ENCODE data around the gene COL2A1.
"Not testable (repeated sequence)": the region's sequence is repeated elsewhere in the genome, so short reads cannot be mapped to it uniquely, and the experiment has no call there.

COL2A1 gene

GRCh38 chr12:47972895-47973294, 31.4 kb downstream of the COL2A1 start:
- DNase-seq = no peak

- no peak for DNase-seq
Observed at GRCh38 chr12:47970843-47971242, 33.4 kb downstream of the COL2A1 start.

GRCh38 chr12:47969845-47970244, 34.4 kb downstream of the COL2A1 start:
- DNase-seq = no peak

- no peak for DNase-seq
Observed at GRCh38 chr12:47967461-47968321, 36.6 kb downstream of the COL2A1 start.

GRCh38 chr12:47965581-47965980, 38.7 kb downstream of the COL2A1 start:
- no peak for DNase-seq

- no peak for DNase-seq
Observed at GRCh38 chr12:47964106-47964728, 40.1 kb downstream of the COL2A1 start.

- DNase-seq = peak; percentile 92 to 95
Observed at GRCh38 chr12:47963340-47964040, 40.8 kb downstream of the COL2A1 start, which contains the start of gene TMEM106C. Gene TMEM106C (plus strand): TSS chr12:47963596. CDS start chr12:47964237, 641 bp downstream.

GRCh38 chr12:47962198-47962597, 42.1 kb downstream of the COL2A1 start:
- DNase-seq = no peak

- DNase-seq = not testable (repeated sequence)
Observed at GRCh38 chr12:47957671-47958070, 46.6 kb downstream of the COL2A1 start.

- DNase-seq = no peak
Observed at GRCh38 chr12:47955059-47955458, 49.2 kb downstream of the COL2A1 start.

GRCh38 chr12:47954467-47955045, 49.7 kb downstream of the COL2A1 start:
- no peak for DNase-seq

GRCh38 chr12:47954058-47954457, 50.2 kb downstream of the COL2A1 start:
- DNase-seq = no peak

GRCh38 chr12:47950856-47951468, 53.3 kb downstream of the COL2A1 start:
- DNase-seq = no peak

- DNase-seq = peak; percentile 50 to 53
Observed at GRCh38 chr12:47949441-47950341, 54.6 kb downstream of the COL2A1 start.

- DNase-seq = no peak
Observed at GRCh38 chr12:47947341-47947740, 56.9 kb downstream of the COL2A1 start.

- no peak for DNase-seq
Observed at GRCh38 chr12:47946413-47947323, 57.6 kb downstream of the COL2A1 start.

GRCh38 chr12:47945341-47945728, 58.9 kb downstream of the COL2A1 start:
- DNase-seq = no peak

GRCh38 chr12:47944685-47945340, 59.5 kb downstream of the COL2A1 start:
- DNase-seq = no peak

GRCh38 chr12:47943623-47944340, 60.5 kb downstream of the COL2A1 start:
- DNase-seq = no peak
